Psoas muscle (tissue), 8 donors: ENCODE data around the gene B4GALT1. TPM values are rescaled to one million over a fixed set of nuclear protein-coding genes. Genes with fewer than 3 reads are reported as not detected.

ENCODE experiments used
- ATAC-seq, 4 donors: fragments of 200-7000 bp; cut with Tn5 transposase; one replicate each; pipeline ENCODE4 v1.9.1; 2020; ENCODE audit warnings: moderate library complexity in 3 of 4, mild to moderate bottlenecking in 2 of 4
- DNase-seq, 2 donors: peaks; one replicate each; pipeline ENCODE4 v3.0.0-alpha.2; 2020
- H3K27ac ChIP-seq: fragments of 200-600 bp; one replicate; pipeline ENCODE4 v1.8.0; 2022
- H3K27me3 ChIP-seq, 3 donors: fragments of 200-600 bp in 1 of 3; one replicate each; pipeline versions ENCODE4 v1.6.1 to v1.8.0; 2013 to 2022; ENCODE audit warnings: low read length in 2 of 3, mild to moderate bottlenecking in 2 of 3, moderate library complexity in 1 of 3; ENCODE audit not compliant: insufficient read depth in 3 of 3
- H3K36me3 ChIP-seq, 2 donors: fragments of 200-600 bp in 1 of 2; one replicate each; pipeline versions ENCODE4 v1.6.1 to v1.8.0; 2013 to 2022; ENCODE audit warnings: low read depth in 1 of 2, mild to moderate bottlenecking in 1 of 2, moderate library complexity in 1 of 2; ENCODE audit not compliant: insufficient read depth in 1 of 2
- H3K4me1 ChIP-seq: fragments of 200-600 bp; one replicate; pipeline ENCODE4 v1.8.0; 2022
- H3K4me3 ChIP-seq: fragments of 200-600 bp; one replicate; pipeline ENCODE4 v1.8.0; 2022; ENCODE audit warnings: mild to moderate bottlenecking
- H3K9me3 ChIP-seq: fragments of 200-600 bp; one replicate; pipeline ENCODE4 v1.8.0; 2022
- CTCF ChIP-seq: fragments of 200-600 bp; IDR thresholded peaks from one replicate; pipeline ENCODE4 v1.8.0; 2022; ENCODE audit warnings: antibody characterized with exemption
- WGBS, 3 donors: extraction: QIAGEN DNeasy Blood & Tissue Kit; methylation state at CpG; one replicate each; pipeline versions ENCODE4 v1.1.6 to v1.1.7; 2013; 5-methylcytosine and 5-hydroxymethylcytosine counted together
- intact Hi-C, 2 donors: fragments of 100-400 bp; cut with DNase I; formaldehyde crosslinking; loops; one replicate each; pipeline versions ENCODE4 v1.11.0 to v1.14.2; 2022
- polyA plus RNA-seq, 3 donors: library from polyadenylated mRNA; stranded (reverse); fragments of 200-250 nt; gene quantifications; one replicate each; pipeline ENCODE4 v1.2.3, GENCODE V29; 2013
- total RNA-seq, 4 donors: library from RNA; stranded (reverse); fragmentation: NEBNext Ultra II Directional in 2 of 4; extraction: Animal tissue kit (Norgen Biotek cat#: 25700) in 2 of 4; gene quantifications; one replicate each; pipeline versions ENCODE4 v1.2.1 to v1.2.4, GENCODE V29; 2021 to 2023
- donor health status: healthy with polysubstance abuse.
- donor health status: DM: no; HTN: no; CAD: no; lungs with moderate emphysema.
- donor health status: Bipolar disorder and iron deficiency.
- donor health status: healthy.
- donor health status: DM: yes; HTN: yes; CAD: no.
- donor health status: DM: no; HTN: no; CAD: no.
- donor health status: DM: no; HTN: no; CAD: no.
- donor health status: DM: yes; HTN: yes; CAD: no.

The B4GALT1 gene
- total and polyA plus RNA-seq, 7 donors = 13.0 to 28.1 (median 22.3) TPM

- no peaks in the 10 kb centered on the region for H3K9me3 ChIP-seq
- H3K36me3 ChIP-seq = no peaks in the 10 kb centered on the region
- no peak overlapping the region for H3K27ac ChIP-seq
- no peaks in the 10 kb centered on the region for H3K27me3 ChIP-seq
- DNase-seq (no peak), ATAC-seq (no peak)
- TF ChIP-seq CTCF = no peak
- no peak overlapping the region for H3K4me3 ChIP-seq
- WGBS, 3 donors = 47 to 59% (median 56%) methylated on average over 3 of the region's 3 CpGs
- intact Hi-C loops = no loop called here
- peaks cover 81% of the 10 kb centered on the region for H3K4me1 ChIP-seq
Observed at GRCh38 chr9:33154371-33154770, 12.8 kb downstream of the B4GALT1 start.

- Histone ChIP-seq H3K27me3 (no peaks in the 10 kb centered on the region), H3K4me3 (no peak overlapping the region), H3K27ac (no peak overlapping the region), H3K4me1 (peaks cover 79% of the 10 kb centered on the region), H3K9me3 (no peaks in the 10 kb centered on the region), H3K36me3 (no peaks in the 10 kb centered on the region)
- TF ChIP-seq CTCF = no peak
- ATAC-seq = no peak
- intact Hi-C loops = no loop called here
- no peak for DNase-seq
- WGBS, 3 donors = 77 to 83% (median 78%) methylated on average over 5 of the region's 5 CpGs
Observed at GRCh38 chr9:33153666-33154065, 13.5 kb downstream of the B4GALT1 start.

GRCh38 chr9:33153001-33153400, 14.1 kb downstream of the B4GALT1 start:
- Histone ChIP-seq H3K27ac (peak overlapping the region; percentile 19), H3K4me1 (peaks cover 79% of the 10 kb centered on the region)
- TF ChIP-seq CTCF = no peak

GRCh38 chr9:33151601-33152000, 15.5 kb downstream of the B4GALT1 start:
- ATAC-seq (no peak), DNase-seq (no peak)
- 49 to 68% (median 59%) methylated on average over 2 of the region's 2 CpGs for WGBS, 3 donors
- TF ChIP-seq CTCF = no peak
- Histone ChIP-seq H3K4me1 (peaks cover 71% of the 10 kb centered on the region), H3K36me3 (no peaks in the 10 kb centered on the region), H3K27ac (peak overlapping the region; percentile 89), H3K27me3 (no peaks in the 10 kb centered on the region), H3K4me3 (peak overlapping the region; percentile 36), H3K9me3 (no peaks in the 10 kb centered on the region)
- intact Hi-C loops = no loop called here

More at GRCh38 chr9:33153001-33153400, 14.1 kb downstream of the B4GALT1 start:
- Histone ChIP-seq H3K36me3 (no peaks in the 10 kb centered on the region), H3K27me3 (no peaks in the 10 kb centered on the region), H3K9me3 (no peaks in the 10 kb centered on the region), H3K4me3 (no peak overlapping the region)
- DNase-seq (no peak), ATAC-seq (no peak)
- 55 to 86% (median 63%) methylated on average over 2 of the region's 2 CpGs for WGBS, 3 donors
- intact Hi-C loops = no loop called here

- Histone ChIP-seq H3K36me3 (no peaks in the 10 kb centered on the region), H3K9me3 (no peaks in the 10 kb centered on the region), H3K27ac (peak overlapping the region; percentile 89), H3K4me3 (peak overlapping the region; percentile 36), H3K4me1 (peaks cover 71% of the 10 kb centered on the region), H3K27me3 (no peaks in the 10 kb centered on the region)
- 14 to 26% (median 19%) methylated on average over 5 of the region's 5 CpGs for WGBS, 3 donors
- peak; percentile 83 to 91 (median 84) for ATAC-seq
- TF ChIP-seq CTCF = no peak
- DNase-seq = peak in 1 of 2 donors; percentile 69
- intact Hi-C loops = no loop called here
Observed at GRCh38 chr9:33151007-33151557, 16.1 kb downstream of the B4GALT1 start.
